Ishikawa (cell line): ENCODE data around the gene TMEM176B.

Experiments used
- CEBPB ChIP-seq: IDR thresholded peaks from 2 replicates; pipeline ENCODE4 v1.6.1; 2012
- CREB1 ChIP-seq: IDR thresholded peaks from 2 replicates; pipeline ENCODE4 v1.6.1; 2012; ENCODE audit warnings: low read depth
- EGR1 ChIP-seq: IDR thresholded peaks from 2 replicates; pipeline ENCODE4 v1.6.1; 2012
- EP300 ChIP-seq: IDR thresholded peaks from 2 replicates; pipeline ENCODE4 v1.6.1; 2012; ENCODE audit warnings: borderline replicate concordance
- FOXM1 ChIP-seq: IDR thresholded peaks from 2 replicates; pipeline ENCODE4 v1.6.1; 2012; ENCODE audit warnings: low read depth, borderline replicate concordance
- NFIC ChIP-seq: IDR thresholded peaks from 2 replicates; pipeline ENCODE4 v1.6.1; 2012
- RAD21 ChIP-seq: IDR thresholded peaks from 2 replicates; pipeline ENCODE4 v1.6.1; 2012; ENCODE audit warnings: low read depth
- REST ChIP-seq: IDR thresholded peaks from 2 replicates; pipeline ENCODE4 v1.6.1; 2012; ENCODE audit warnings: low read depth, mild to moderate bottlenecking
- TAF1 ChIP-seq: IDR thresholded peaks from 2 replicates; pipeline ENCODE4 v1.6.1; 2012; ENCODE audit warnings: low read depth, mild to moderate bottlenecking
- TCF12 ChIP-seq: IDR thresholded peaks from 2 replicates; pipeline ENCODE4 v1.6.1; 2012; ENCODE audit warnings: low read depth
- TEAD4 ChIP-seq: IDR thresholded peaks from 2 replicates; pipeline ENCODE4 v1.6.1; 2012
- USF1 ChIP-seq: IDR thresholded peaks from 2 replicates; pipeline ENCODE4 v1.6.1; 2012
- YY1 ChIP-seq: IDR thresholded peaks from 2 replicates; pipeline ENCODE4 v1.6.1; 2012; ENCODE audit warnings: low read depth
- ZBTB7A ChIP-seq: IDR thresholded peaks from 2 replicates; pipeline ENCODE4 v1.6.1; 2012; ENCODE audit warnings: low read depth
- TF ChIP-seq, protein P1 (sequence below): IDR thresholded peaks from 2 replicates; pipeline ENCODE4 v1.6.1; 2012

The TMEM176B gene

DNA sequence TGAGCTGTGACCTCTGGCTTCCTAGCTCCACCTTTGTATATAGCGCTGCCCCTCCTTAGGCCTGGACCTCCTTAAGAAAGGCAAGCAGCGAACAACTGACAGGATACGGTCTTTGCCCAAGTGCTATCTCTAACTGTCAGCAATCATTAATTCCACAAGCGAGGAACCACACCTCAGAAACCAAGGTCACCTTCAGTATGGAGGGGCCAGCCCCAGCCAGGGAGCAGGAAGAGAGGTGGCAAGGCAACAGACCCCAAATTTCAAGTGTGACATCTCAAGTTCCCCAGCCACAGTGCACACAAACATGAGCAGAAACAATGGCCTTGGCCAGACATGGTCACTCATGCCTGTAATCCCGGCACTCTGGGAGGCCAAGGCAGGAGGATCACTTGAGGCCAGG lies 47.4 kb upstream of the TMEM176B start:
- TF ChIP-seq EP300, result no peak
- no peak for TF ChIP-seq REST
- TF ChIP-seq, protein P1, sequence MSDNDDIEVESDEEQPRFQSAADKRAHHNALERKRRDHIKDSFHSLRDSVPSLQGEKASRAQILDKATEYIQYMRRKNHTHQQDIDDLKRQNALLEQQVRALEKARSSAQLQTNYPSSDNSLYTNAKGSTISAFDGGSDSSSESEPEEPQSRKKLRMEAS, result no peak
- TF ChIP-seq CREB1, result no peak
- TF ChIP-seq RAD21, result no peak
- TF ChIP-seq YY1, result no peak

DNA sequence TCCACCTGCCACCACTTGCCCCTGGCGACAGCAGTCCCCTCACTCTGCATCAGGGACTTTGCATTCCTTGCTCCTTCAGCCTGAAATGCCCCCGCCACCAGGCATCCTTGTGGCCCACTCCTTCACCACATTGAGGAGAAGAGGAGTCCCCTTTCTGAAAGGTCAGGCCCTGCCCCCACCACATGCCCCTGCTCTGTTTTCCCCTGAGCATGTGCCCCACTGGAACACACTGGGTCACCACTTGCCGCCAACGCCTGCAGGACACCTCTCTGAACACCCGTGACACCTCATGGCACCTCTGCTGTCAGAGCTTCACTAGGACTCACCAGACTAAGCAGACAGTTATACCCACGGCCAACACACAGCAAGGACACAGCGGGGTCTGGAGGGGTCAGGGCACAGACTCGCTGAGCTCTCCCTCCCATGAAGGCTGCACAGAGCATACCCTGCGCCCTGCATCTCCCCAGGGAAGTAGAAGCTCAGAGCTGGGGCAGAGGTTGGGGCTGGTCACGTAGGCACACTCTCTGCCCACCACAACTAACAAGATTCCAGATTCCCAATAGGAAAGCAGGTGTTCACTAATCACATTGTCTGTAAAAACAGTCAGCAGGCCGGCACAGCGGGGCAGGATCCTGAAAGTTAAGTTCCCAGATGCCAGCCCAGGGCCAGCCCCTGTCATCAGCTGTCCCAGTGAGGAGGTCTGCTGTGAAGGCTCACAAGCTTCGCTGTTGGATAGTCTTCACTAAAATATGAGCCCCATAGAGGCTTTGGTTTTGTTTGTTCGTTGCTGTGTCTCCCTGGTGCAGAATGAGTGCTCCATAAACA lies 46.3 kb upstream of the TMEM176B start:
- no peak for TF ChIP-seq RAD21
- TF ChIP-seq, protein P1, result no peak
- no peak for TF ChIP-seq YY1
- TF ChIP-seq TCF12, result no peak
- TF ChIP-seq EP300, result no peak
- no peak for TF ChIP-seq TEAD4
- TF ChIP-seq USF1, result no peak
- TF ChIP-seq REST, result no peak
- TF ChIP-seq EGR1, result no peak
- no peak for TF ChIP-seq FOXM1
- TF ChIP-seq TAF1, result no peak
- TF ChIP-seq ZBTB7A, result no peak
- no peak for TF ChIP-seq CEBPB
- TF ChIP-seq NFIC, result no peak

GRCh38 chr7:150845421-150845861 lies 45.3 kb upstream of the TMEM176B start:
- no peak for TF ChIP-seq CREB1
- no peak for TF ChIP-seq YY1
- TF ChIP-seq ZBTB7A, result no peak
- TF ChIP-seq EP300, result no peak
- no peak for TF ChIP-seq NFIC
- no peak for TF ChIP-seq REST
- TF ChIP-seq CEBPB, result no peak

- TF ChIP-seq USF1 (no peak), FOXM1 (no peak), REST (no peak), ZBTB7A (no peak), CEBPB (no peak), EP300 (no peak), NFIC (no peak), EGR1 (no peak), TCF12 (no peak), CREB1 (no peak), YY1 (no peak), TAF1 (no peak)
Observed at GRCh38 chr7:150842716-150843115, 42.6 kb upstream of the TMEM176B start.
